Ishikawa (cell line): ENCODE measurements around the gene PAM.

ENCODE experiments used
- CEBPB ChIP-seq: IDR thresholded peaks from 2 replicates; pipeline ENCODE4 v1.6.1; 2012
- CREB1 ChIP-seq: IDR thresholded peaks from 2 replicates; pipeline ENCODE4 v1.6.1; 2012; ENCODE audit warnings: low read depth
- EGR1 ChIP-seq: IDR thresholded peaks from 2 replicates; pipeline ENCODE4 v1.6.1; 2012
- EP300 ChIP-seq: IDR thresholded peaks from 2 replicates; pipeline ENCODE4 v1.6.1; 2012; ENCODE audit warnings: borderline replicate concordance
- FOXM1 ChIP-seq: IDR thresholded peaks from 2 replicates; pipeline ENCODE4 v1.6.1; 2012; ENCODE audit warnings: low read depth, borderline replicate concordance
- NFIC ChIP-seq: IDR thresholded peaks from 2 replicates; pipeline ENCODE4 v1.6.1; 2012
- RAD21 ChIP-seq: IDR thresholded peaks from 2 replicates; pipeline ENCODE4 v1.6.1; 2012; ENCODE audit warnings: low read depth
- TAF1 ChIP-seq: IDR thresholded peaks from 2 replicates; pipeline ENCODE4 v1.6.1; 2012; ENCODE audit warnings: low read depth, mild to moderate bottlenecking
- TCF12 ChIP-seq: IDR thresholded peaks from 2 replicates; pipeline ENCODE4 v1.6.1; 2012; ENCODE audit warnings: low read depth
- TEAD4 ChIP-seq: IDR thresholded peaks from 2 replicates; pipeline ENCODE4 v1.6.1; 2012
- YY1 ChIP-seq: IDR thresholded peaks from 2 replicates; pipeline ENCODE4 v1.6.1; 2012; ENCODE audit warnings: low read depth
- ZBTB7A ChIP-seq: IDR thresholded peaks from 2 replicates; pipeline ENCODE4 v1.6.1; 2012; ENCODE audit warnings: low read depth
- TF ChIP-seq, protein P1 (sequence below): IDR thresholded peaks from 2 replicates; pipeline ENCODE4 v1.6.1; 2012; ENCODE audit warnings: low read depth, mild to moderate bottlenecking
- TF ChIP-seq, protein P2 (sequence below): IDR thresholded peaks from 2 replicates; pipeline ENCODE4 v1.6.1; 2012
- TF ChIP-seq, protein P3 (sequence below): IDR thresholded peaks from 2 replicates; pipeline ENCODE4 v1.6.1; 2012

The PAM gene

DNA sequence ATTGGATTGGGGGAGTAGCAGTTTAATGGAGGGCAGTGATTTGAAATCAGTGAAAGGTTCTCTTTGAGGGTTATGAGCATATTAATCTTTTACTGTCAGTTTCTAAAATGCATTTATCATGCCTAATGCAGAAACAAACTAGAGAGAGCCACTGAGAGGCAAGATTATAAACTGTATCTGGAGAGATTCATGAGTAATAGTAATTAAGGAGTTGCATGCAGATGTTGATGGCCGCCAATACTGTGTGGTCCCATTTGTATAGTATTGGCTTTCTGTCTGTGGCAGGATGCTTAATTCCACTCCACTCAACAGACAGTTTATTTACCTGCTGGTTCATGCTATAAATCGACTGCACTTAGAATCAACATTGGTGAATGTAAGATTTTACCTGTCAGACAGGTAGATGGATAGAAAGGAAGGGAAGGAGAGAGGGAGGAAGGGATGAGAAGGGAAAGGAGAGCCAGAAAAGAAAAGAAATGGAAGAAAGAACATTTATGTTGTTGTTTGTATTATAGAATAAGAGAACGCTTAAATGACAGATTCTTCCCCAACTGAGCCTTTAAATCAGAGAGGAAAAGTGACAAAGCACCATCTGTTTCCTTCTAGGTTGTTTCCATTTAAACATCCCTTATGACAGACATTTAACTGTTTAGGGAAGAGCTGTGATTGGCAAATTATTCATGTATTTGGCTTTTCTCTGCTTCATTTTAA lies 146.5 kb downstream of the PAM start:
- TF ChIP-seq, protein P1, sequence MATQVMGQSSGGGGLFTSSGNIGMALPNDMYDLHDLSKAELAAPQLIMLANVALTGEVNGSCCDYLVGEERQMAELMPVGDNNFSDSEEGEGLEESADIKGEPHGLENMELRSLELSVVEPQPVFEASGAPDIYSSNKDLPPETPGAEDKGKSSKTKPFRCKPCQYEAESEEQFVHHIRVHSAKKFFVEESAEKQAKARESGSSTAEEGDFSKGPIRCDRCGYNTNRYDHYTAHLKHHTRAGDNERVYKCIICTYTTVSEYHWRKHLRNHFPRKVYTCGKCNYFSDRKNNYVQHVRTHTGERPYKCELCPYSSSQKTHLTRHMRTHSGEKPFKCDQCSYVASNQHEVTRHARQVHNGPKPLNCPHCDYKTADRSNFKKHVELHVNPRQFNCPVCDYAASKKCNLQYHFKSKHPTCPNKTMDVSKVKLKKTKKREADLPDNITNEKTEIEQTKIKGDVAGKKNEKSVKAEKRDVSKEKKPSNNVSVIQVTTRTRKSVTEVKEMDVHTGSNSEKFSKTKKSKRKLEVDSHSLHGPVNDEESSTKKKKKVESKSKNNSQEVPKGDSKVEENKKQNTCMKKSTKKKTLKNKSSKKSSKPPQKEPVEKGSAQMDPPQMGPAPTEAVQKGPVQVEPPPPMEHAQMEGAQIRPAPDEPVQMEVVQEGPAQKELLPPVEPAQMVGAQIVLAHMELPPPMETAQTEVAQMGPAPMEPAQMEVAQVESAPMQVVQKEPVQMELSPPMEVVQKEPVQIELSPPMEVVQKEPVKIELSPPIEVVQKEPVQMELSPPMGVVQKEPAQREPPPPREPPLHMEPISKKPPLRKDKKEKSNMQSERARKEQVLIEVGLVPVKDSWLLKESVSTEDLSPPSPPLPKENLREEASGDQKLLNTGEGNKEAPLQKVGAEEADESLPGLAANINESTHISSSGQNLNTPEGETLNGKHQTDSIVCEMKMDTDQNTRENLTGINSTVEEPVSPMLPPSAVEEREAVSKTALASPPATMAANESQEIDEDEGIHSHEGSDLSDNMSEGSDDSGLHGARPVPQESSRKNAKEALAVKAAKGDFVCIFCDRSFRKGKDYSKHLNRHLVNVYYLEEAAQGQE = no peak
- TF ChIP-seq ZBTB7A (no peak), TAF1 (no peak), TCF12 (no peak), EGR1 (no peak), YY1 (no peak), RAD21 (no peak), TEAD4 (no peak), CEBPB (no peak)
- TF ChIP-seq, protein P2, sequence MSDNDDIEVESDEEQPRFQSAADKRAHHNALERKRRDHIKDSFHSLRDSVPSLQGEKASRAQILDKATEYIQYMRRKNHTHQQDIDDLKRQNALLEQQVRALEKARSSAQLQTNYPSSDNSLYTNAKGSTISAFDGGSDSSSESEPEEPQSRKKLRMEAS = no peak
- TF ChIP-seq, protein P3, sequence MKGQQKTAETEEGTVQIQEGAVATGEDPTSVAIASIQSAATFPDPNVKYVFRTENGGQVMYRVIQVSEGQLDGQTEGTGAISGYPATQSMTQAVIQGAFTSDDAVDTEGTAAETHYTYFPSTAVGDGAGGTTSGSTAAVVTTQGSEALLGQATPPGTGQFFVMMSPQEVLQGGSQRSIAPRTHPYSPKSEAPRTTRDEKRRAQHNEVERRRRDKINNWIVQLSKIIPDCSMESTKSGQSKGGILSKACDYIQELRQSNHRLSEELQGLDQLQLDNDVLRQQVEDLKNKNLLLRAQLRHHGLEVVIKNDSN = no peak

DNA sequence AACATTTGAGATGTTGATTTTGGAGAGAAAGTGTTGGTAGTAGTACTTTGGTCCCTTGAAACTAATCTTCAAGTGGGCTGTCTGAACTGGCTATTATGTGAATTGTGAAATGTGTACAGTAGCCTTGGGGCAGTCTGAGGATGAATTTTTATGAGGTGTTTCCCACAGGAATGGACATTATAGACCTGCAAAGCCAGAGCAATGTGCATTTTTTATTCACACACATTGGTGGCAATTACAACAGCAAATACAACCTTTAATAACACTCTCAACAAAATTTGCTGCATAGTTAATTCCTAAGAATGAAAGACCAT lies 147.0 kb downstream of the PAM start:
- TF ChIP-seq TEAD4 = no peak
- no peak for TF ChIP-seq EGR1
- TF ChIP-seq NFIC = no peak
- TF ChIP-seq FOXM1 = no peak
- TF ChIP-seq, protein P3 = no peak
- TF ChIP-seq ZBTB7A = no peak
- TF ChIP-seq, protein P1 = no peak
- TF ChIP-seq TAF1 = no peak
- TF ChIP-seq, protein P2 = no peak
- no peak for TF ChIP-seq CREB1
- TF ChIP-seq YY1 = no peak
- TF ChIP-seq CEBPB = no peak
- TF ChIP-seq TCF12 = no peak
- no peak for TF ChIP-seq RAD21
- no peak for TF ChIP-seq EP300

DNA sequence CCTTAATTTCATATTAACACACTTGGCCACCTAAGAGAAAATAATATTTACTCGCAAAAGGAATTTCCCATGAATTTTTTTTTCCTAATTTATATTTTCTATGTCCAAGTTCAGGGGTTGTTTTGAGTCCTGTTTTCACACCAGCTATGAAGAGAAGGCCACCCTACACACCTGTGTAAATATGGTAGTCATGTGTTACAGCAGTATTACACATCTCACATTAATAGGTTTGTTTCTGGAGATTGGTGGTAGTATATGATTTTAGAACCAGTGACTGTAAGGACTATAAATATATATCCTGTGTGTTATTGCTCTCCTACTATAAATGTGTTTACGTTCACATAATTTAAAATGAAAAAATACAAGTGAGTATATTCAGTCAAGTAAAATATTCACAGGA lies 147.5 kb downstream of the PAM start:
- TF ChIP-seq EP300 (no peak), TAF1 (no peak), NFIC (no peak), FOXM1 (no peak), TCF12 (no peak), RAD21 (no peak), CREB1 (no peak), YY1 (no peak)
- TF ChIP-seq, protein P2 = no peak
- TF ChIP-seq, protein P3 = no peak

DNA sequence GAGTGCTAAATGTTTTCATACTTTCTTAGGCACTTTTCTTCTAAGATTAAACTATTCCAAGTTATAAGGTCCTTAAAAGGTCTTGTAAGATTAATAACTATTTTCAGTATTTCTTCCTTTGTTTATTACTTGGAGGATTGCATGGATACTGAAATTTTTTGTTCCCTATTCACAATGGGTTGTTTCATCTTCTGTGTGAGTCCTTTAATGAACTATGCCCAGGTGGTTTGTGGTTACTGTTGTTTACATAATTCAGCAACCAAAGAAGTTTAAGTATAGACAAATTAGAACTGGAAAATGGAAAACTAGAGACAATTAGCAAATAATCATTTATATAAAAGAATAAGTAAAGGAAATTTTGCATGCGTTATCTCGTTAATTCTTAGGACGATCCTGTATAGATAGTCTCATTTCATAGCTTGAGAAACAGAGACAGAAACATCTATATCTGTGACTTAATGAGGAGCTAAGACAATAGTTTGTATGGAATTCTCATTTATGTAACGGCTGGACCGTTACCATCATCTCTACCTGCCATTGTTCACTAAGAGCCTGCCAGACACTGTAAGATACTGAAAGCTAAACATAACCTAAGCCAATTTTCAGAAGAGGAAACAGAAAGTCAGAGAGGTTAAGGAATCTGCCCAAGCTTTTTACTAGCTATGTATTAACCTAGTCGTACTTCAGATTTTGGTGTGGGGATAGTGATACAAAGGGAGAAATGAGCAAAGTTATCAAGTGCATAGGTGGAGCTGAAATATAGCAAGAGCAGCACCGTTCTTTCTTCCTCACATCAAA lies 148.2 kb downstream of the PAM start:
- TF ChIP-seq TAF1 (no peak), NFIC (no peak), CEBPB (no peak), EP300 (no peak), EGR1 (no peak), ZBTB7A (no peak), TCF12 (no peak), CREB1 (no peak), YY1 (no peak), FOXM1 (no peak)
- TF ChIP-seq, protein P2 = no peak
